ENCODE results near the gene ACTL10. TPM values are rescaled to one million over a fixed set of nuclear protein-coding genes. Genes with fewer than 3 reads are reported as not detected.

ACTL10 gene
- total RNA-seq, 6 experiments from 2014 or later, result 0.20 to 1.1 (median 0.56) TPM; not detected in 1

DNA sequence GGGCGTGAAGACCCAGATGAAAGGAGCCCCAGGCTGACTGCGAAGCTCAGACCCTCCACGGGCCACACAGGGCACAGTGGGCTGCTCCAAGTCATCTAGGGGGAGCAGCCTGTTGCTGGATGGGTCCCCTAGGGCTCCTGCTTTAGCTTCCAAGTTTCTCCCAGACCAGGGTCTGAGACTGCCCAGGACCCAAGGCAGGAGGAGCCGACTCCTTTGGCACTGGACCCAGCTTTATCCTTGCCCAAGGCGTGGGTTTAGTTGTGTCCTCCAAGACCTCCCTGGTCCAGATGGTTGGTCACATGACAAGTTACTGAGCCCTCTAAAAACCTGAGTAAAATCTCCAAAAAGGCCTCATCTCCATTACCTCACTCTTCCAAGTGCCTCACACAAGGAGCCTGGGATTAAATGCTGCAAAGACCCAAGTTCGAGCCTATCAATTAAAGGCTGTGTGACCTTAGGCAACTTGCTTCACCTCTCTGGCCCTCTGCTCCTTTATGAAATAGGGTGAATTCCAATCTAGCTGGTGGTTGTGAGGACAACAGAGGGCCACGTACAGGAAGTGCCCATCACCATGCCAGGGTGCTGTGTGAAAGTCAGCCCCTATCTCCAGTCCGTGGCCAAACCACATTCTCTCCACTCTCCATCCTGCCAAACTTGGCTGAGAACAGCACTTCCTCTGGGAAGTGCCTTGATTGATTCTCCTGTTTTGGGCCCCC, 5.0 kb downstream of the ACTL10 start:
- H3K4me1 ChIP-seq, result peaks cover 0 to 21% (median 3%) of the 10 kb centered on the region in 4 donors

DNA sequence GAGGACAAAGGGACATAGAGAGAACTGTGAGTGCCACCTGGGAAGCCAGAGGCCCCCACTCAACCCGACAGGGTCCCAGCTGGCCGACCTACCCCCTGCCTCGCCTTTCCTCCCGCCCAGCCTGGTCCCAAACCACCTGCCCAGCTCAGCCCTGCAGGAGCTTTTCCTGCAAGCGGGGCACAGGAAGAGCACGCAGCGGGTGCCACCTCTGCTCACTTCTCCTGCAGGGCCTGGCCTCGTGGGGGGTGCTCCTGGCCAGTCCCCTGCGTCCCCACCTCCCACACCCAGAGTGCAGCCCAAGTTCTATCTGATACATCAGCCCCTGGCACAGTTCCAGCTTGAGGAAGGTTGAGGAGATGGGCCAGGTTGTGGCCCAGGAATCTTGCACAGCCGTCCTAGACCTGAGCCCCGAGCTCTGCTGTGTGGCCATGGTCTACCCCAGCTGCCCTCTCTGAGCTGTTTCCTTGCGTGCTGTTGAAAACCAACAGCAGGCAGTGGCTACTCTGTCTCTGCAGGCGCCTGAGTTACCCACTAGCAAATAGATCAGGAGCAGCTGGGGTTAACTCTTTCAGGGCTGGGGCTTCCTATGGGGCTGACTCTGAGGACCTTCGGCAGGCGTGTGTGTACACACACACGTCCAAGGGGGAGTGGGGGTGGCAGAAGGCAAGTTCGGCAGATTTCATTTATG, 5.8 kb downstream of the ACTL10 start:
- DNase-seq (no peak), ATAC-seq (no peak)
- TF ChIP-seq, protein P1, sequence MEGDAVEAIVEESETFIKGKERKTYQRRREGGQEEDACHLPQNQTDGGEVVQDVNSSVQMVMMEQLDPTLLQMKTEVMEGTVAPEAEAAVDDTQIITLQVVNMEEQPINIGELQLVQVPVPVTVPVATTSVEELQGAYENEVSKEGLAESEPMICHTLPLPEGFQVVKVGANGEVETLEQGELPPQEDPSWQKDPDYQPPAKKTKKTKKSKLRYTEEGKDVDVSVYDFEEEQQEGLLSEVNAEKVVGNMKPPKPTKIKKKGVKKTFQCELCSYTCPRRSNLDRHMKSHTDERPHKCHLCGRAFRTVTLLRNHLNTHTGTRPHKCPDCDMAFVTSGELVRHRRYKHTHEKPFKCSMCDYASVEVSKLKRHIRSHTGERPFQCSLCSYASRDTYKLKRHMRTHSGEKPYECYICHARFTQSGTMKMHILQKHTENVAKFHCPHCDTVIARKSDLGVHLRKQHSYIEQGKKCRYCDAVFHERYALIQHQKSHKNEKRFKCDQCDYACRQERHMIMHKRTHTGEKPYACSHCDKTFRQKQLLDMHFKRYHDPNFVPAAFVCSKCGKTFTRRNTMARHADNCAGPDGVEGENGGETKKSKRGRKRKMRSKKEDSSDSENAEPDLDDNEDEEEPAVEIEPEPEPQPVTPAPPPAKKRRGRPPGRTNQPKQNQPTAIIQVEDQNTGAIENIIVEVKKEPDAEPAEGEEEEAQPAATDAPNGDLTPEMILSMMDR (IDR thresholded peaks at IDR 0.05), result no peak
- no peak for TF ChIP-seq POLR2A (IDR thresholded peaks at IDR 0.05)
- Histone ChIP-seq H3K4me3 (no peak overlapping the region), H3K9me3 (no peaks in the 10 kb centered on the region), H3K4me1 (peaks cover 0 to 13% (median 3%) of the 10 kb centered on the region in 4 donors), H3K27ac (no peak overlapping the region), H3K27me3 (no peaks in the 10 kb centered on the region), H3K36me3 (peaks cover 0 to 1% (median 0%) of the 10 kb centered on the region in 4 donors)
- intact Hi-C loops (cut with DNase I), result loop anchor here in 1 of 2 donors (10.0 kb wide), 1 partner anchor 52 kb away; the partner anchor contains the start of gene PXMP4
- WGBS (ENCODE audit: insufficient coverage, low coverage, low lambda C conversion rate, missing lambda C conversion rate), result 50% methylated on average over 2 of the region's 17 CpGs

More for the DNA sequence above, 5.0 kb downstream of the ACTL10 start:
- Histone ChIP-seq H3K4me3 (no peak overlapping the region), H3K9me3 (no peaks in the 10 kb centered on the region), H3K36me3 (peaks cover 0 to 1% (median 0%) of the 10 kb centered on the region in 4 donors), H3K27me3 (no peaks in the 10 kb centered on the region), H3K27ac (no peak overlapping the region)
- 80% methylated on average over 2 of the region's 8 CpGs for WGBS (ENCODE audit: insufficient coverage, low coverage, low lambda C conversion rate, missing lambda C conversion rate)
- DNase-seq (no peak), ATAC-seq (no peak)
- intact Hi-C loops (cut with DNase I), result loop anchor here in 1 of 2 donors (10.0 kb wide), 1 partner anchor 53 kb away; the partner anchor contains the start of gene PXMP4
- TF ChIP-seq, protein P1 (IDR thresholded peaks at IDR 0.05), result no peak
- TF ChIP-seq POLR2A (IDR thresholded peaks at IDR 0.05), result no peak

DNA sequence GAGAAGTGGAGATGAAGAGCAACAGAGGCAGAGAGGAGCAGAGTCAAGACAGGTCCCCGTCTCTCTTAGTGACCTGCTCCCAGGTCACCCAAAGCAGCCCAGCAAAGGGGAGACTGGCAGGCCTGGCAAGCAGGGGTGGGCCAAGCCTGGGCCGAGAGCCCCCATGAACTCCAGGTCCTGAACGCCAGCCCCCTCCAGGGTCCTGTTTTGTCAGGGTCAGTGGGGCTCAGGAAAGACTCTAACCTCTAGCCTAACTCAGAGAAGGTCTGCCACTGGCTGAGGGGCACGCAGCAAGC, 6.3 kb downstream of the ACTL10 start:
- TF ChIP-seq, protein P1 (IDR thresholded peaks at IDR 0.05), result no peak
- TF ChIP-seq POLR2A (IDR thresholded peaks at IDR 0.05), result no peak
- peaks cover 0 to 1% (median 0%) of the 10 kb centered on the region in 4 donors for H3K36me3 ChIP-seq
- peak overlapping the region in 1 of 3 donors; percentile 41 for H3K27ac ChIP-seq
- WGBS (ENCODE audit: insufficient coverage, low coverage, low lambda C conversion rate, missing lambda C conversion rate), result 53% methylated on average over 2 of the region's 4 CpGs
- no peaks in the 10 kb centered on the region for H3K9me3 ChIP-seq
- peaks cover 0 to 11% (median 2%) of the 10 kb centered on the region in 4 donors for H3K4me1 ChIP-seq
- peak overlapping the region; percentile 55 to 79 (median 70) for H3K4me3 ChIP-seq
- intact Hi-C loops (cut with DNase I), result loop anchor here in 1 of 2 donors (10.0 kb wide), 1 partner anchor 52 kb away; the partner anchor contains the start of gene PXMP4
- no peak for ATAC-seq
- H3K27me3 ChIP-seq, result no peaks in the 10 kb centered on the region
- no peak for DNase-seq

DNA sequence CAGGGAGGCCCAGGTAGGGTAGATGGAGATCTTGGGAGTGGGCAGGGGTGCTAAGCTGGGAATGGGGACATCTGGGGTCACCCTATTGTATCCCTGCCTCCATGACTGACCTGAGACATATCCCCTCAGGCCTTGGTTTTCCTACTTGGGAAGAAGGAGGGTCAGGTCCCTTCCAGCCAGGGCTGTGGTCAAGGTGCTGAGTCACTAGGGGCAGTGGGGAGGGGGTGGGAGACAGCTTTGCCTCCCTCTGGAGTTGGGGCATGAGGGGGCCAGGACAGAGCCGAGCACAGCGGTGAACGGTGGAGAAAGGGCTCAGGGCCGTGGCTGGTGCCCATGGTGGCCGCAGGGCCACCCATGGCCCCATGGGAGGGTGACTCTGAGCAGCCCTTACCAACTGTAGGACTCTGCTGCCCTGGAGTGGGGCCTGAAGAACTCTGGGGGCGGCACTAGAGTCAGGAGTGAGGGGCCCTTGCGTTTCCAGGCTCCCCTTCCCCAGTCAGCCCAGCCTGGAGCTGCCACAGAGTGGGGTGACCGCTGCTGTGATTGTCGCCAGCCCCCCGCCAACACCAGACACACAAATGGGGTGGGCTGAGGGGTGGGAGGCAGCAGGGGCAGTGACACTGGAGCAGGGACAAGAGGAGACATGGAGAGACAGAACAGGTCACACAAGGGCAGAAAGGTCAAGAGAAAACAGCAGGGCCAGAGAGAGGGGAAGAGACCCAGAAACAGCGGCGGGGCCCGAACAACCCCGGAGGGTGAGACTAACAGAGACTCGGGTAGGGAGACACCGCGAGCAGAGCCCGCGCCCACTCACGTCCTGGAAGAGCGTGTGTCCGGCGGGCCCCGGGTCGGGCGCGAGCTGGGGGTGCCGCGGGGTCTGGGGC, 6.9 kb downstream of the ACTL10 start:
- whole genome bisulfite sequencing (ENCODE audit: insufficient coverage, low coverage, low lambda C conversion rate, missing lambda C conversion rate), result 22% methylated on average over 13 of the region's 29 CpGs
- peak overlapping the region; percentile 41 to 75 (median 51) for H3K27ac ChIP-seq
- H3K4me1 ChIP-seq, result peaks cover 0 to 11% (median 0%) of the 10 kb centered on the region in 4 donors
- DNase-seq (peak in 1 of 3 donors; percentile 25), ATAC-seq (peak in 3 of 4 donors; percentile 3 to 11 (median 5))
- TF ChIP-seq POLR2A (IDR thresholded peaks at IDR 0.05), result no peak
- TF ChIP-seq, protein P1 (IDR thresholded peaks at IDR 0.05), result no peak
- H3K27me3 ChIP-seq, result no peaks in the 10 kb centered on the region
- peak overlapping the region; percentile 55 to 79 (median 70) for H3K4me3 ChIP-seq
- intact Hi-C loops (cut with DNase I), result loop anchor here in 1 of 2 donors (10.0 kb wide), 1 partner anchor 51 kb away; the partner anchor contains the start of gene PXMP4
- no peaks in the 10 kb centered on the region for H3K9me3 ChIP-seq
- H3K36me3 ChIP-seq, result peaks cover 0 to 1% (median 0%) of the 10 kb centered on the region in 4 donors
